Stimulated activated naive CD4-positive, alpha-beta T cell (primary cell): Measurements from ENCODE around the gene ACTG2.

ENCODE experiments used
- DNase-seq, 6 experiments: peaks; one replicate each; lab custom pipeline; 2025; lab: John Stamatoyannopoulos, UW

The ACTG2 gene

DNA sequence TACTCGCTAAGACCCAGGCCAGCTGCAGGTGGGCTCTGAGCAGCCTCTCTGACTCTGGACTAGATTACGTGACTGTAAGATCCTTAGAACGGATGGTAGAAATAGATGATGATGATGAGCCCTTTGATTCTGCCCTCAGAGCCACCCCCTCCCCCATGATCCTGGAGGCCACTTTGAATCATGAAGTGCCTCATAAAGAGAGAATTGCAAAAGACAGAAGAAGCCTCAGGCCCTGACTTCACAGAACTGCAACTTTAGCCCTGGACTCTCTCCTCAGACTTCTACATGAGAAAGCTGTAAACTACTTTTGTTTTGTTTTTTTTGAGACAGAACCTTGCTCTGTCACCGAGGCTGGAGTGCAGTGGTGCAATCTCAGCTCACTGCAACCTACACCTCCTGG, 76.5 kb downstream of the ACTG2 start:
- no peak for DNase-seq
